OCI-LY7 (cell line): ENCODE measurements around the gene FBXL20. TPM values are rescaled to one million over a fixed set of nuclear protein-coding genes. Genes with fewer than 3 reads are reported as not detected.

Source experiments
- BruUV-seq: library from RNA; stranded (reverse); fragments of 400-500 nt; replicated peaks from 2 replicates; lab custom pipeline; 2021; lab: Mats Ljungman, UMichigan
- CTCF ChIA-PET: fragments of 300-600 bp; sonication (Branson Sonifier 250); formaldehyde crosslinking; loops from one replicate; lab custom pipeline; 2022; ENCODE audit warnings: antibody characterized with exemption; ENCODE audit not compliant: unreplicated experiment; lab: Charles Lee
- POLR2A ChIA-PET: fragments of 300-600 bp; sonication (Branson Sonifier 250); formaldehyde crosslinking; loops from one replicate; lab custom pipeline; 2022; ENCODE audit warnings: antibody characterized with exemption; lab: Charles Lee
- DNase-seq: peaks from one replicate; pipeline ENCODE4 v3.0.0-alpha.2; 2015; ENCODE audit warnings: low spot score
- H2AFZ ChIP-seq: fragments of 200-600 bp; sonication (generic), shearing (Covaris generic); 2 replicates; pipeline ENCODE4 v1.6.1; 2014; ENCODE audit warnings: mild to moderate bottlenecking, antibody characterized with exemption, low read length, moderate library complexity
- H3K27ac ChIP-seq: fragments of 200-600 bp; sonication (generic); 2 replicates; pipeline ENCODE4 v1.5.1; 2014; ENCODE audit warnings: mixed run types, low read depth, mild to moderate bottlenecking, moderate library complexity, low read length, inconsistent platforms; ENCODE audit not compliant: poor library complexity, severe bottlenecking
- H3K36me3 ChIP-seq: fragments of 200-600 bp; sonication (generic); 2 replicates; pipeline ENCODE4 v1.6.1; 2014; ENCODE audit warnings: mild to moderate bottlenecking, antibody characterized with exemption, low read length, moderate library complexity, mixed read lengths; ENCODE audit not compliant: insufficient read depth
- H3K4me1 ChIP-seq: fragments of 200-600 bp; sonication (generic); 2 replicates; pipeline ENCODE4 v1.5.1; 2014; ENCODE audit warnings: mild to moderate bottlenecking, low read length; ENCODE audit not compliant: insufficient read depth, poor library complexity, severe bottlenecking
- H3K4me2 ChIP-seq: fragments of 200-600 bp; sonication (generic); 2 replicates; pipeline ENCODE4 v1.6.1; 2014; ENCODE audit warnings: mild to moderate bottlenecking, low read length
- H3K4me3 ChIP-seq: fragments of 200-600 bp; sonication (generic); 2 replicates; pipeline ENCODE4 v1.5.1; 2014; ENCODE audit warnings: mild to moderate bottlenecking, low read depth, low read length; ENCODE audit not compliant: poor library complexity, severe bottlenecking
- H3K79me2 ChIP-seq: fragments of 200-600 bp; sonication (generic); 2 replicates; pipeline ENCODE4 v1.6.1; 2016; ENCODE audit warnings: low read depth, mild to moderate bottlenecking, low read length, moderate library complexity, mixed read lengths; ENCODE audit not compliant: insufficient read depth
- H3K9me2 ChIP-seq: fragments of 200-600 bp; sonication (generic); 2 replicates; pipeline ENCODE4 v1.6.1; 2016; ENCODE audit warnings: mild to moderate bottlenecking, low read length, mixed read lengths; ENCODE audit not compliant: insufficient read depth
- H3K9me3 ChIP-seq: fragments of 200-600 bp; sonication (generic); 2 replicates; pipeline ENCODE4 v1.6.1; 2014; ENCODE audit warnings: mild to moderate bottlenecking, mixed run types, low read length, mixed read lengths
- H4K20me1 ChIP-seq: fragments of 200-600 bp; sonication (generic); 2 replicates; pipeline ENCODE4 v1.6.1; 2014; ENCODE audit warnings: mild to moderate bottlenecking, antibody characterized with exemption, low read length, moderate library complexity, mixed read lengths; ENCODE audit not compliant: insufficient read depth
- CTCF ChIP-seq: fragments of 200-600 bp; sonication (generic); conservative IDR thresholded peaks from 2 replicates; pipeline ENCODE4 v1.5.1; 2014; ENCODE audit warnings: mild to moderate bottlenecking, antibody characterized with exemption, low read length, moderate library complexity, mixed read lengths
- EZH2phosphoT487 ChIP-seq: fragments of 200-600 bp; sonication (generic); IDR thresholded peaks from 2 replicates; pipeline ENCODE4 v1.6.1; 2018; ENCODE audit warnings: low read depth, borderline replicate concordance, mild to moderate bottlenecking, mixed run types, antibody characterized with exemption, low read length, moderate library complexity, mixed read lengths
- intact Hi-C: fragments of 100-400 bp; cut with micrococcal nuclease; formaldehyde crosslinking; loops from one replicate; pipeline ENCODE4 v1.10.0; 2022; ENCODE audit not compliant: unreplicated experiment
- total RNA-seq, 2 experiments: library from RNA; depleted of rRNA in 1 of 2; stranded (reverse); fragments of >200 nt in 1 of 2; shearing (Covaris generic) in 1 of 2; gene quantifications; 2 replicates each; pipeline ENCODE4 v1.2.3, GENCODE V29; 2014 to 2022

The FBXL20 gene
- total RNA-seq, 2 experiments from 2014 or later: 2.1 to 12.2 TPM

GRCh38 chr17:39404542-39405378, 3.3 kb upstream of the FBXL20 start:
- intact Hi-C loops: loop anchor here (10.0 kb wide), 1 partner anchor 120 kb away; no protein-coding TSS in a partner anchor
- no peak overlapping the region for H3K27ac ChIP-seq

DNA sequence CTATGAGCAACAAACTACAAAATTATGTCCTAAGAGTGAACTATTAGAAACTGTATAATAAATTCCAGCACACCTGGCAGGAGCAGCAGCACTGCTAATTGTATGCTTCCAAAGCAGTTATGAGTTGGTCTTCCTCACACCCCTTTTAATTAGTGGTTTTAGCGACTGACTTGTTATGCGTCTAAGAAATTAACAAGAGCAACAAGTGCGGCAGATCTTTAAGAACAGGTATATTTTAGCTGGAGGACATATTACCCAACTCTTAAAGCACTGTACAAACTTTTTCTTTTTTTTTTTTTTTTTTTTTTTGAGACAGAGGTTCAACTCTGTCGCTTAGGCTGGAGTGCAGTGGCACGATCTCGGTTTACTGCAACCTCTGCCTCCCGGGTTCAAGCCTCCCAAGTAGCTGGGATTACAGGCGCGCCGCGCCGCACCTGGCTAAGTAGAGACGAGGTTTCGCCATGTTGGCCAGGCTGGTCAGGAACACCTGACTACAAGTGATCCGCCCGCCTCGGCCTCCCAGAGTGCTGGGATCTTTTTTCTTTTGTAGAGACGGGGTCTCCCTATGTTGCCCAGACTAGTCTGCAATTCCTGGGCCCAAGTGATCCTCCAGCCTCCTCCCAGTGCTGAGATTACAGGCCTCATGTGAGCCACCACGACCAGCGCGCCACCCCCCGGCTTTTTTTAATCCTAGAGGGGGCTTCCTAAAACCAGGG, 1.6 kb upstream of the FBXL20 start:
- Histone ChIP-seq H4K20me1 (no peaks in the 10 kb centered on the region; the same call in 1 of the 2 replicates), H3K9me3 (no peaks in the 10 kb centered on the region), H3K9me2 (no peaks in the 10 kb centered on the region), H2AFZ (no peak overlapping the region), H3K36me3 (peaks cover 29% of the 10 kb centered on the region), H3K27ac (no peak overlapping the region), H3K4me2 (peak overlapping the region; percentile 71), H3K4me1 (peaks cover 10% of the 10 kb centered on the region), H3K4me3 (peak overlapping the region; percentile 84), H3K79me2 (no peaks in the 10 kb centered on the region)
- no peak for DNase-seq
- TF ChIP-seq CTCF: no peak
- ChIA-PET CTCF (no interaction called here), POLR2A (interaction anchor here (0.6 to 1.0 kb wide), 4 partner anchors 32 to 812 kb away, joined by 3 to 4 read pairs (median 4); partner anchors contain the start of gene RPL19)
- no TSS peak for BruUV-seq
- intact Hi-C loops: loop anchor here (10.0 kb wide), 1 partner anchor 122 kb away; no protein-coding TSS in a partner anchor

More at GRCh38 chr17:39404542-39405378, 3.3 kb upstream of the FBXL20 start:
- Histone ChIP-seq H3K4me2 (no peak overlapping the region), H3K79me2 (no peaks in the 10 kb centered on the region), H3K4me3 (no peak overlapping the region), H3K36me3 (peaks cover 46% of the 10 kb centered on the region), H4K20me1 (no peaks in the 10 kb centered on the region), H3K4me1 (peaks cover 10% of the 10 kb centered on the region), H3K9me2 (no peaks in the 10 kb centered on the region), H2AFZ (no peak overlapping the region), H3K9me3 (no peaks in the 10 kb centered on the region)
- TF ChIP-seq EZH2phosphoT487 (no peak), CTCF (no peak)
- no peak for DNase-seq
- POLR2A ChIA-PET: interaction anchor here (0.7 kb wide), 1 partner anchor 36 kb away, joined by 3 read pairs; no protein-coding TSS in a partner anchor
- CTCF ChIA-PET: no interaction called here
- BruUV-seq: no TSS peak
